GM12872 (cell line): ENCODE results near the gene STX5.

ENCODE experiments used
- TF ChIP-seq, protein P1 (sequence below): IDR thresholded peaks from 3 replicates; pipeline ENCODE4 v1.5.1; 2011; ENCODE audit warnings: low read depth, mild to moderate bottlenecking, low read length, moderate library complexity; ENCODE audit not compliant: insufficient read depth

The STX5 gene

DNA sequence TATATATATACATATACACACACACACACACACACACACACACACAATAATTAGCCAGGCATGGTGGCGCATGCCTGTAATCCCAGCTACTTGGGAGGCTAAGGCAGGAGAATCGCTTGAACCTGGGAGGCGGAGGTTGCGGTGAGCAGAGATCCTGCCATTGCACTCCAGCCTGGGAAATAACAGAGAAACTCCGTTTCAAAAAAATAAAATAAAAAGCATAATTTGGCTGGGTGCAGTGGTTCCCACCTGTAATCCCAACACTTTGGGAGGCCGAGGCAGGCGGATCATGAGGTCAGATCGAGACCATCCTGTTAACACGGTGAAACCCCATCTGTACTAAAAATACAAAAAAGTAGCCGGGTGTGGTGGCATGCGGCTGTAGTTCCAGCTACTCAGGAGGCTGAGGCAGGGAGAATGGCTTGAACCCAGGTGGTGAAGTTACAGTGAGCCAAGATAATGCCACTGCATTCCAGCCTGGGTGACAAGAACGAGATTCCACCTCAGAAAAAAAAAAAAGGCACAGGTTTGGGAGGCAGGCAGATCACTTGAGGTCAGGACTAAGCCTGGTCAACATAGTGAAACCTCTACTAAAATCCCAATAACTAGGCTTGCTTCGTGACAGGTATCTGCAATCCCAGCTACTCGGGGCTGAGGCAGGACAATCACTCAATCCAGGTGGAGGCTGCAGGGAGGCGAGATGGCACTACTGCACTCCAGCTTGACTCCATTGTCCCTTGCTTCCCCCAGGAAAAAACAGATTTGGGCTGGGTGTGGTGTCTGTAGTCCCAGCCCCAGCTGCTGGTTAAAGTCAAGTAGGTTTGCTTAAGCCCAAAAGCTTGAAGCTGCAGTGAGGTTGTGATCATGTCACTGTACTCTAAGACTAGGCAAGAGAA, 19.3 kb upstream of the STX5 start:
- TF ChIP-seq, protein P1, sequence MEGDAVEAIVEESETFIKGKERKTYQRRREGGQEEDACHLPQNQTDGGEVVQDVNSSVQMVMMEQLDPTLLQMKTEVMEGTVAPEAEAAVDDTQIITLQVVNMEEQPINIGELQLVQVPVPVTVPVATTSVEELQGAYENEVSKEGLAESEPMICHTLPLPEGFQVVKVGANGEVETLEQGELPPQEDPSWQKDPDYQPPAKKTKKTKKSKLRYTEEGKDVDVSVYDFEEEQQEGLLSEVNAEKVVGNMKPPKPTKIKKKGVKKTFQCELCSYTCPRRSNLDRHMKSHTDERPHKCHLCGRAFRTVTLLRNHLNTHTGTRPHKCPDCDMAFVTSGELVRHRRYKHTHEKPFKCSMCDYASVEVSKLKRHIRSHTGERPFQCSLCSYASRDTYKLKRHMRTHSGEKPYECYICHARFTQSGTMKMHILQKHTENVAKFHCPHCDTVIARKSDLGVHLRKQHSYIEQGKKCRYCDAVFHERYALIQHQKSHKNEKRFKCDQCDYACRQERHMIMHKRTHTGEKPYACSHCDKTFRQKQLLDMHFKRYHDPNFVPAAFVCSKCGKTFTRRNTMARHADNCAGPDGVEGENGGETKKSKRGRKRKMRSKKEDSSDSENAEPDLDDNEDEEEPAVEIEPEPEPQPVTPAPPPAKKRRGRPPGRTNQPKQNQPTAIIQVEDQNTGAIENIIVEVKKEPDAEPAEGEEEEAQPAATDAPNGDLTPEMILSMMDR: no peak

DNA sequence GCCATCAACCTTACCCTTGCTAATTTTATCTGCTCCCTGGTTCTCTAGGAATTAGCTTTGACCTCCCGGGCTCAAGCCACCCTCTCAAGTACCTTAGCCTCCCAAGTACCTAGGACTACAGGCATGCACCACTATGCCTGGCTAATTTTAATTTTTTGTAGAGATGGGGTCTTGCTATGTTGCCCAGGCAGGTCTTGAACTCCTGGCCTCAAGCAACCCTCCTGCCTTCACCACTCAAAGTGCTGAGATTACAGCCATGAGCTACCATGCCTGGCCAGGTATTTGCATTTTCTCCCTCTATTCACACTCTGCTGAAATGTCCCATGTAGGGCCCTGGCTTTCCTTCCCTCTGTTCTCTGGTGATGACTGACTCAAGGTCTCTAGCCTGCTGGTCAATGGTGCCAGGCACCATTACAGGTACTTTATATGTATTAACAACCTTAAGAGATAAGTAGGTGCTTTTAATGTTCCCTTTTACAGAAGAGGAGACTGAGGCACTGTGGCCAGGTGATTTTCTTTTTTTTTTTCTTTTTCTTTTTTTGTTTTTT, 16.0 kb upstream of the STX5 start:
- TF ChIP-seq, protein P1: no peak

GRCh38 chr11:62846177-62846576, 14.3 kb upstream of the STX5 start:
- TF ChIP-seq, protein P1: no peak

- TF ChIP-seq, protein P1: no peak
These were observed 12.3 kb upstream of the STX5 start for GRCh38 chr11:62844154-62844553.

DNA sequence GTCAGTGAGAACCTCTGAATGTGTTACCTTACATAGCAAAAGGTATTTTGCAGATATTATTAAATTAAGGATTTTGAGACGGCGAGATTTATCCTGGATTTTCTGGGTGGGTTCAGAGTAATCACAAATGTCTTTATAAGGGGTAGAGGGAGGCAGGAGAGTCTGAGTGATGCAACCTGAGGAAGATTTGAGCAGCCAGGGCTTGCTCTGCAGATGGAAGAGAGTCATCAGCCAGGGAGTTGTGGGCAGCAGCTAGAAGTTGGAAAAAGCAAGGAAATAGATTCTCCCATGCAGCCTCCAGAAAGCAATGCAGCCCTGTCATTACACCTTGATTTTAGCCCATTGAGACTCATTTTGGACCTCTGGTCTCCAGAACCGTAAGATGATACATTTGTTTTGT, 11.6 kb upstream of the STX5 start:
- TF ChIP-seq, protein P1: no peak

GRCh38 chr11:62842171-62842741, 10.4 kb upstream of the STX5 start:
- TF ChIP-seq, protein P1: no peak

DNA sequence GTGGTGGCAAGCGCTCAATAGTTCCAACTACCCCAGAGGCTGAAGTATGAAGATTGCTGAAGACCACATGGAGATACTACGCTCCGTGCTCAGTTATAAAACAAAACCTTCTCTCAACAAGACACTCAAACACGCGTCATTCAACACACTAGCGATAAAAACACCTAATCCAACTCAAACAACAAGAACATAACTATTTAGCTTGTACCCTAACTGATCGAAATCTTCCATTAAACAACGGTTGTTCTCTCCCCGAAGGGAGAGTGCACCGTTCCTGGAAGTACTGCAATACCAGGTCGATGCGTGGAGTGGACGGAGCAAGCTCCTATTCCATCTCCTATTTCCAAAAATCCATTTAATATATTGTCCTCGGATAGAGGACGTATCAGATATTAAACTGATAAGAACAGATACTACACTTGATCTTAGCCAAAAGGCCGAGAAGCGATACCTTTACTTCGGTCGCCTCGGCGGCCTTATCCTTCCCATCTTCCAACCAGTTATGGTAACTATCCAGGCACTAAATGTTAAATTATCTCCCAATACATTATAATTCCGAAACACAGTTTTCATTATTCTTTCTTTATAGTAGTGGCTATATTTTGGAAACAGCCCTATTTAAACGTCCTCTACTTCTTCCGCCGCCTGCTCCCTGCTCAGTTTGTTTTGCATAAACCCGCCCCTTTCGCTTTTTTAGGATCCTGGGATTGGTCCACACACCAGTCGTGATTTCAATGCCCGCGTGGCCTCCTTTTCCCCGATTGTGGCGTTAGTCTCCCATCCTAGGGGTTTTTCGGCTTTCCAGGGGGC, 9.7 kb upstream of the STX5 start:
- TF ChIP-seq, protein P1: no peak
